LNCAP (cell line): ENCODE results near the gene CNTN4.

Source experiments
- CTCF ChIP-seq: fragments of 450-650 bp; IDR thresholded peaks from 2 replicates; pipeline ENCODE4 v1.5.1; 2017; ENCODE audit warnings: mild to moderate bottlenecking

CNTN4 gene

GRCh38 chr3:2807514-2807913 lies 708.8 kb downstream of the CNTN4 start:
- TF ChIP-seq CTCF: no peak

- TF ChIP-seq CTCF: no peak
These were observed 712.1 kb downstream of the CNTN4 start for GRCh38 chr3:2810723-2811122.

- TF ChIP-seq CTCF: no peak
These were observed 720.9 kb downstream of the CNTN4 start for GRCh38 chr3:2819571-2819970.

GRCh38 chr3:2822611-2823010 lies 723.9 kb downstream of the CNTN4 start:
- no peak for TF ChIP-seq CTCF

GRCh38 chr3:2823031-2823430 lies 724.4 kb downstream of the CNTN4 start:
- no peak for TF ChIP-seq CTCF

GRCh38 chr3:2823437-2824211 lies 725.0 kb downstream of the CNTN4 start:
- TF ChIP-seq CTCF: no peak

- no peak for TF ChIP-seq CTCF
These were observed 727.4 kb downstream of the CNTN4 start for GRCh38 chr3:2826036-2826435.

- no peak for TF ChIP-seq CTCF
These were observed 727.8 kb downstream of the CNTN4 start for GRCh38 chr3:2826453-2826852.
